Right lobe of liver (tissue), 6 donors: Measurements from ENCODE around the gene APOBEC4. TPM values are rescaled to one million over a fixed set of nuclear protein-coding genes. Genes with fewer than 3 reads are reported as not detected.
A peak's percentile ranks its signal among the peaks of the same experiment; 100 is the strongest.

Experiments used
- ATAC-seq, 4 donors: fragments of 200-7000 bp; cut with Tn5 transposase; one replicate each; pipeline ENCODE4 v1.9.1; 2020; ENCODE audit warnings: mild to moderate bottlenecking in 4 of 4, moderate library complexity in 4 of 4
- DNase-seq, 3 donors: peaks; one replicate each; pipeline ENCODE4 v3.0.0-alpha.2; 2020
- H3K27ac ChIP-seq, 3 donors: fragments of 200-600 bp; one replicate each; pipeline ENCODE4 v1.8.0; 2022
- H3K27me3 ChIP-seq, 2 donors: fragments of 200-600 bp; one replicate each; pipeline ENCODE4 v1.8.0; 2022
- H3K36me3 ChIP-seq, 4 donors: fragments of 200-600 bp; sonication (generic) in 1 of 4; one replicate each; pipeline versions ENCODE4 v1.5.1 to v1.8.0; 2017 to 2022; ENCODE audit warnings: control low read depth in 1 of 4
- H3K4me1 ChIP-seq, 4 donors: fragments of 200-600 bp; sonication (generic) in 1 of 4; one replicate each; pipeline versions ENCODE4 v1.5.1 to v1.8.0; 2017 to 2022; ENCODE audit warnings: control low read depth in 1 of 4
- H3K4me3 ChIP-seq, 3 donors: fragments of 200-600 bp; one replicate each; pipeline ENCODE4 v1.8.0; 2022
- H3K9me3 ChIP-seq, 4 donors: fragments of 200-600 bp; sonication (generic) in 1 of 4; one replicate each; pipeline versions ENCODE4 v1.5.1 to v1.8.0; 2017 to 2022; ENCODE audit warnings: control low read depth in 1 of 4
- POLR2A ChIP-seq: fragments of 450-650 bp; IDR thresholded peaks from one replicate; pipeline ENCODE4 v1.6.1; 2017; ENCODE audit warnings: antibody characterized with exemption, mild to moderate bottlenecking
- WGBS: methylation state at CpG from one replicate; pipeline ENCODE4 v1.1.6; 2018; ENCODE audit warnings: low coverage, low lambda C conversion rate; ENCODE audit not compliant: insufficient coverage; ENCODE audit errors: missing lambda C conversion rate; 5-methylcytosine and 5-hydroxymethylcytosine counted together
- intact Hi-C, 2 donors: fragments of 100-400 bp; cut with DNase I; formaldehyde crosslinking; loops; one replicate each; pipeline versions ENCODE4 v1.11.2 to v1.14.1; 2022
- total RNA-seq, 6 experiments: library from RNA; depleted of rRNA in 2 of 6; stranded (reverse); fragments of >200 nt in 2 of 6; fragmentation: NEBNext Ultra II Directional in 3 of 6; extraction: Animal tissue kit (Norgen Biotek cat#: 25700) in 3 of 6; gene quantifications; one replicate each; pipeline versions ENCODE4 v1.1.0 to v1.2.4, GENCODE V29; 2016 to 2023
- TF ChIP-seq, protein P1 (sequence below), 4 donors: fragments of 200-600 bp in 3 of 4; fragments of 450-650 bp in 1 of 4; IDR thresholded peaks; one replicate each; pipeline versions ENCODE4 v1.5.1 to v1.8.0; 2016 to 2022; ENCODE audit warnings: antibody characterized with exemption in 4 of 4, mild to moderate bottlenecking in 2 of 4
- donor health status: DM: no; HTN: yes; CAD: no.
- donor health status: DM: no; HTN: no; CAD: no.
- donor health status: DM: no; HTN: no; CAD: no.
- donor health status: DM: no; HTN: yes; CAD: no.
- donor health status: DM: no; HTN: yes; CAD: no.

The APOBEC4 gene
- total RNA-seq, 6 experiments from 2014 or later: not detected

- Histone ChIP-seq H3K27me3 (no peaks in the 10 kb centered on the region), H3K27ac (peak overlapping the region in 1 of 3 donors; percentile 36), H3K36me3 (no peaks in the 10 kb centered on the region), H3K4me3 (no peak overlapping the region), H3K4me1 (peaks cover 0 to 17% (median 2%) of the 10 kb centered on the region in 4 donors), H3K9me3 (no peaks in the 10 kb centered on the region)
- WGBS: 49% methylated on average over 3 of the region's 3 CpGs
- peak in 3 of 4 donors; percentile 55 to 62 (median 59) for ATAC-seq
- intact Hi-C loops: no loop called here
- DNase-seq: no peak
- TF ChIP-seq, protein P1, sequence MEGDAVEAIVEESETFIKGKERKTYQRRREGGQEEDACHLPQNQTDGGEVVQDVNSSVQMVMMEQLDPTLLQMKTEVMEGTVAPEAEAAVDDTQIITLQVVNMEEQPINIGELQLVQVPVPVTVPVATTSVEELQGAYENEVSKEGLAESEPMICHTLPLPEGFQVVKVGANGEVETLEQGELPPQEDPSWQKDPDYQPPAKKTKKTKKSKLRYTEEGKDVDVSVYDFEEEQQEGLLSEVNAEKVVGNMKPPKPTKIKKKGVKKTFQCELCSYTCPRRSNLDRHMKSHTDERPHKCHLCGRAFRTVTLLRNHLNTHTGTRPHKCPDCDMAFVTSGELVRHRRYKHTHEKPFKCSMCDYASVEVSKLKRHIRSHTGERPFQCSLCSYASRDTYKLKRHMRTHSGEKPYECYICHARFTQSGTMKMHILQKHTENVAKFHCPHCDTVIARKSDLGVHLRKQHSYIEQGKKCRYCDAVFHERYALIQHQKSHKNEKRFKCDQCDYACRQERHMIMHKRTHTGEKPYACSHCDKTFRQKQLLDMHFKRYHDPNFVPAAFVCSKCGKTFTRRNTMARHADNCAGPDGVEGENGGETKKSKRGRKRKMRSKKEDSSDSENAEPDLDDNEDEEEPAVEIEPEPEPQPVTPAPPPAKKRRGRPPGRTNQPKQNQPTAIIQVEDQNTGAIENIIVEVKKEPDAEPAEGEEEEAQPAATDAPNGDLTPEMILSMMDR (IDR thresholded peaks at IDR 0.05): no peak
- TF ChIP-seq POLR2A: no peak
These were observed 44.9 kb upstream of the APOBEC4 start for GRCh38 chr1:183697814-183698590.

- ATAC-seq (no peak), DNase-seq (no peak)
- Histone ChIP-seq H3K27me3 (no peaks in the 10 kb centered on the region), H3K9me3 (no peaks in the 10 kb centered on the region), H3K4me1 (peaks cover 0 to 17% (median 2%) of the 10 kb centered on the region in 4 donors), H3K36me3 (no peaks in the 10 kb centered on the region), H3K27ac (no peak overlapping the region), H3K4me3 (no peak overlapping the region)
- intact Hi-C loops: no loop called here
- WGBS: 82% methylated on average over 3 of the region's 3 CpGs
- TF ChIP-seq POLR2A: no peak
- TF ChIP-seq, protein P1 (IDR thresholded peaks at IDR 0.05): no peak
These were observed 43.9 kb upstream of the APOBEC4 start for GRCh38 chr1:183696981-183697380.

GRCh38 chr1:183694755-183695154 is 41.6 kb upstream of the APOBEC4 start:
- ATAC-seq (no peak), DNase-seq (no peak)
- Histone ChIP-seq H3K9me3 (no peaks in the 10 kb centered on the region), H3K27ac (no peak overlapping the region), H3K4me3 (no peak overlapping the region), H3K36me3 (no peaks in the 10 kb centered on the region), H3K4me1 (peaks cover 0 to 17% (median under 1%) of the 10 kb centered on the region in 4 donors), H3K27me3 (no peaks in the 10 kb centered on the region)
- TF ChIP-seq, protein P1 (IDR thresholded peaks at IDR 0.05): no peak
- TF ChIP-seq POLR2A: no peak
- intact Hi-C loops: no loop called here

DNA sequence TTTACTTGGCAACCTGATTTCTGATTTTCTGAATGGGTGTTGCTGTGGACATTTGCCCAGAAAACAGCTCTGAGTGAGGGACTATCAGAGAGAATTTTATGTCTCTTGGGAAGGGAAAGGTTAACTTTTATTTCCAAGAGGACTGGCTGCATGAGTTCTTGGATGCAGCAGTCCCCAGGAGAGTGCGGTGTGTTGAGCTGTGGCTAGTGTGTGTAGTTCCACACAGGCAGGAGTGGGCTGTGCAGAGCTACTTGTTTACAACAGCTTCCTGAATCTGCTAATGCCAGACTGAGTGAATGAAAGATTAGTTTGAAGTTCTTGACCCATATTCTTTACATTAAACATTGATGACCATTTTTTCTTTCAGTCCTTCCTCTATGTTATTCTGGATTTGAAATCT is 41.0 kb upstream of the APOBEC4 start:
- Histone ChIP-seq H3K9me3 (no peaks in the 10 kb centered on the region), H3K4me1 (peaks cover 0 to 11% (median 0%) of the 10 kb centered on the region in 4 donors), H3K27me3 (no peaks in the 10 kb centered on the region), H3K27ac (no peak overlapping the region), H3K4me3 (no peak overlapping the region), H3K36me3 (no peaks in the 10 kb centered on the region)
- ATAC-seq (peak in 1 of 4 donors; percentile 23), DNase-seq (no peak)
- TF ChIP-seq POLR2A: no peak
- TF ChIP-seq, protein P1 (IDR thresholded peaks at IDR 0.05): no peak
- 78% methylated on average over 1 of the region's 1 CpG for WGBS
- intact Hi-C loops: no loop called here
